Lower leg skin (tissue), 4 donors: Measurements from ENCODE around the gene RAB11FIP5. TPM values are rescaled to one million over a fixed set of nuclear protein-coding genes. Genes with fewer than 3 reads are reported as not detected.

Experiments used
- DNase-seq, 2 donors: peaks; one replicate each; pipeline ENCODE4 v3.0.0-alpha.2; 2019; ENCODE audit warnings: low spot score in 2 of 2
- H3K4me3 ChIP-seq: fragments of 200-600 bp; sonication (generic); 2 replicates; pipeline ENCODE4 v1.5.1; 2017; ENCODE audit warnings: mild to moderate bottlenecking, low read depth; ENCODE audit not compliant: poor library complexity, severe bottlenecking
- POLR2A ChIP-seq, 2 donors: fragments of 450-650 bp; IDR thresholded peaks; one replicate each; pipeline ENCODE4 v1.6.1; 2016 to 2017; ENCODE audit warnings: antibody characterized with exemption in 2 of 2, mild to moderate bottlenecking in 1 of 2, moderate library complexity in 1 of 2
- WGBS, 2 donors: methylation state at CpG; one replicate each; pipeline ENCODE4 v1.1.5; 2018; 5-methylcytosine and 5-hydroxymethylcytosine counted together
- intact Hi-C: fragments of 100-400 bp; cut with DNase I; formaldehyde crosslinking; loops from one replicate; pipeline ENCODE4 v1.15.0; 2023; ENCODE audit warnings: low total_unique reads
- total RNA-seq, 4 donors: library from RNA; depleted of rRNA; stranded (reverse); fragments of >200 nt; gene quantifications; one replicate each; pipeline ENCODE4 v1.1.0, GENCODE V29; 2016
- TF ChIP-seq, protein P1 (sequence below), 3 donors: fragments of 450-650 bp; IDR thresholded peaks; one replicate each; pipeline ENCODE4 v1.5.1; 2016; ENCODE audit warnings: antibody characterized with exemption in 3 of 3, mild to moderate bottlenecking in 3 of 3, moderate library complexity in 2 of 3

The RAB11FIP5 gene
- total RNA-seq, 4 donors from 2014 or later: 35.7 to 43.7 (median 42.0) TPM

DNA sequence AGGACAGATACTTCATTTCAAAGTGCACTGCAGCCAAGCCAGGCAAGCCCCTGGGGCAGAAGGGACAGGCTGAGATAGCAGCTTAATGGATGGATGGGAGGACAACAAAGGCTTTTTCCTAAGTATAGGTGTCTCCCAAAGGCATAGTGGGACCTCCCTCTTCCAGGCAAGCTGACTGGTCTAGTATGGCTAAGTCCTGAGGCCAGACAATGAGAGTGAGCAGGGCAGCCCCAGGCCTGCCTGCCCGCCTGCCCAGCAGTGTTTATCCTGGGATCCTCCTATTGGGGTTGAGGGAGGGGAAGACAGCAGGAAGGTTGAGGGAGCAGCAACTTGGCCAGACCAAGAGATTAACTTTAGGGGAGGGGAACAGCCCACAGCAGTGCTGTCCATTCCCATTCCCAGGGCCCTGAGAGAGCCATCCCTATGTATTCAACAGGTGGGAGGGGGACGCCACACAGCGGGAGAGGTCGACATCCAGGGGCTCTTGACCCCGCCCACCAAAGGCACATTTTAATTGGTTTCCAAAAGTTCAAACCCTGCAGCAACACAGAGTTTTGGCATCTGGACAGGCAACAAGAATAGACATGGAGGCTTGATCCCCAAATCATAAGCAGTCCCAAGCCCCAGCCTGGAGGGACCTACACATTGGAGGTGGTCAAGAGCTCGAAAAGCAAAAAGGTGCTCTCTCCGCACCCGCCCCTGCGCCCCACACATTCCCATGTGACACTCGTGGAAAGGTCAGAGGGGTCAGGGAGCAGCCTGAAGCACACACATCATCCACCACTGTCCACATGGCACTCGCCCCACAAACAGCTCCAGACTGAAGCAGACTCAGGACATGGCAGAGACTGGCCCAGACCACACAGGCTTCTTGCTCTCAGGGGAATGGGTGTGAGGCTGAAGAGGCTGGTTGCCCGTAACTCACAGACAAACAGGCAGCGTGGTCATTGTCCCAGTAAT lies 38.4 kb downstream of the RAB11FIP5 start:
- intact Hi-C loops: loop anchor here (10.0 kb wide), 1 partner anchor 80 kb away; no protein-coding TSS in a partner anchor
- no peak for TF ChIP-seq POLR2A (IDR thresholded peaks at IDR 0.05)
- TF ChIP-seq, protein P1, sequence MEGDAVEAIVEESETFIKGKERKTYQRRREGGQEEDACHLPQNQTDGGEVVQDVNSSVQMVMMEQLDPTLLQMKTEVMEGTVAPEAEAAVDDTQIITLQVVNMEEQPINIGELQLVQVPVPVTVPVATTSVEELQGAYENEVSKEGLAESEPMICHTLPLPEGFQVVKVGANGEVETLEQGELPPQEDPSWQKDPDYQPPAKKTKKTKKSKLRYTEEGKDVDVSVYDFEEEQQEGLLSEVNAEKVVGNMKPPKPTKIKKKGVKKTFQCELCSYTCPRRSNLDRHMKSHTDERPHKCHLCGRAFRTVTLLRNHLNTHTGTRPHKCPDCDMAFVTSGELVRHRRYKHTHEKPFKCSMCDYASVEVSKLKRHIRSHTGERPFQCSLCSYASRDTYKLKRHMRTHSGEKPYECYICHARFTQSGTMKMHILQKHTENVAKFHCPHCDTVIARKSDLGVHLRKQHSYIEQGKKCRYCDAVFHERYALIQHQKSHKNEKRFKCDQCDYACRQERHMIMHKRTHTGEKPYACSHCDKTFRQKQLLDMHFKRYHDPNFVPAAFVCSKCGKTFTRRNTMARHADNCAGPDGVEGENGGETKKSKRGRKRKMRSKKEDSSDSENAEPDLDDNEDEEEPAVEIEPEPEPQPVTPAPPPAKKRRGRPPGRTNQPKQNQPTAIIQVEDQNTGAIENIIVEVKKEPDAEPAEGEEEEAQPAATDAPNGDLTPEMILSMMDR (IDR thresholded peaks at IDR 0.05): no peak
- H3K4me3 ChIP-seq: no peak overlapping the region
- WGBS, 2 donors: 85 to 89% methylated on average over 13 of the region's 13 CpGs
- peak in 1 of 2 donors; percentile 83 for DNase-seq

DNA sequence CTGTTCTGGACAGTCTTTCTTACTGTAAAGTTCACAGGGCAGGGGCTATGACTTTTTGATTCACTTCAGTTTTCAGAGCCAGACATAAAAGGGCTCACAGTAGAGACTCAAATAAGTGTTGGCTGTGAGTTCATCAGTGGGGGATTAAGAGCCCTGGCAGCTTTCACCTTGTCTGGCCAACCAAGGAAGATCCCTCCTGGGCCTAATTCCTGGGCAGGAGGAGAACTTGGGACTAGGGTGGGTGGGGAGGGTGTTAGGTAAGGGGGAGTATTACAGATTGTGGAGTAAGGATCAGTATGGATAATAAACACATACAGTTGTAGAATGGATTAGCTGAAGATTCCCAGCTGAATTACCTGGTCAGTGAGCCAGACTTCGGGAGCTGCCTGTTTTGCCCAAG lies 40.3 kb downstream of the RAB11FIP5 start:
- 80 to 82% methylated on average over 1 of the region's 1 CpG for WGBS, 2 donors
- intact Hi-C loops: loop anchor here (10.0 kb wide), 1 partner anchor 78 kb away; no protein-coding TSS in a partner anchor
- H3K4me3 ChIP-seq: no peak overlapping the region

GRCh38 chr2:73072129-73072395 lies 40.7 kb downstream of the RAB11FIP5 start:
- intact Hi-C loops: loop anchor here (10.0 kb wide), 1 partner anchor 77 kb away; no protein-coding TSS in a partner anchor
- TF ChIP-seq POLR2A (IDR thresholded peaks at IDR 0.05): no peak
- TF ChIP-seq, protein P1 (IDR thresholded peaks at IDR 0.05): no peak
- peak in 1 of 2 donors; percentile 87 for DNase-seq
- H3K4me3 ChIP-seq: peak overlapping the region; percentile 82
- WGBS, 2 donors: 26 to 28% methylated on average over 11 of the region's 11 CpGs

More for the DNA sequence above, 40.3 kb downstream of the RAB11FIP5 start:
- TF ChIP-seq, protein P1 (IDR thresholded peaks at IDR 0.05): no peak
- no peak for TF ChIP-seq POLR2A (IDR thresholded peaks at IDR 0.05)
- no peak for DNase-seq

- peak; percentile 97 to 100 for DNase-seq
- WGBS, 2 donors: 1 to 5% methylated on average over 22 to 52 of the region's 67 CpGs
- peak within 1 kb of the TSS; percentile 82 for H3K4me3 ChIP-seq
- no peak for TF ChIP-seq POLR2A (IDR thresholded peaks at IDR 0.05)
- TF ChIP-seq, protein P1 (IDR thresholded peaks at IDR 0.05): peak in 1 of 3 donors; percentile 42
- intact Hi-C loops: loop anchor here (10.0 kb wide), 1 partner anchor 77 kb away; no protein-coding TSS in a partner anchor
Observed at GRCh38 chr2:73071360-73072128, 41.2 kb downstream of the RAB11FIP5 start, which contains the start of gene SFXN5. Gene SFXN5, minus strand, starts transcription at chr2:73071712. Its CDS starts 7 bp downstream, at chr2:73071705.

GRCh38 chr2:73070643-73071359 lies 41.9 kb downstream of the RAB11FIP5 start:
- peak overlapping the region; percentile 82 for H3K4me3 ChIP-seq
- peak in 1 of 2 donors; percentile 92 for DNase-seq
- TF ChIP-seq, protein P1 (IDR thresholded peaks at IDR 0.05): no peak
- TF ChIP-seq POLR2A (IDR thresholded peaks at IDR 0.05): no peak
- intact Hi-C loops: loop anchor here (10.0 kb wide), 1 partner anchor 76 kb away; no protein-coding TSS in a partner anchor
- 0 to 1% methylated on average over 17 to 59 of the region's 83 CpGs for WGBS, 2 donors
